IgD-negative memory B cell (primary cell): ENCODE data around the gene HPS5. TPM values are rescaled to one million over a fixed set of nuclear protein-coding genes. Genes with fewer than 3 reads are reported as not detected.
"Not testable (repeated sequence)": the region's sequence is repeated elsewhere in the genome, so short reads cannot be mapped to it uniquely, and the experiment has no call there.

Experiments
- H3K27ac Mint-ChIP-seq, 3 donors: one replicate each; pipeline ENCODE4 v1.8.0; 2020 to 2022; ENCODE audit warnings: mild to moderate bottlenecking in 3 of 3, mixed read lengths in 3 of 3, moderate library complexity in 1 of 3
- H3K27me3 Mint-ChIP-seq: one replicate; pipeline ENCODE4 v1.8.0; 2021; ENCODE audit warnings: mixed read lengths
- H3K36me3 Mint-ChIP-seq: one replicate; pipeline ENCODE4 v1.8.0; 2020; ENCODE audit warnings: mild to moderate bottlenecking, mixed read lengths
- H3K4me1 Mint-ChIP-seq, 3 donors: one replicate each; pipeline ENCODE4 v1.8.0; 2020 to 2022; ENCODE audit warnings: mixed read lengths in 3 of 3, mild to moderate bottlenecking in 1 of 3
- H3K4me3 Mint-ChIP-seq, 4 donors: one replicate each; pipeline ENCODE4 v1.8.0; 2020 to 2022; ENCODE audit warnings: mild to moderate bottlenecking in 4 of 4, mixed read lengths in 4 of 4, moderate library complexity in 3 of 4
- H3K9me3 Mint-ChIP-seq, 3 donors: one replicate each; pipeline ENCODE4 v1.8.0; 2020 to 2021; ENCODE audit warnings: mixed read lengths in 3 of 3, mild to moderate bottlenecking in 1 of 3
- polyA plus RNA-seq: library from polyadenylated mRNA; unstranded; fragments of 300-500 nt; fragmentation: Illumina TruSeq; gene quantifications from one replicate; pipeline ENCODE4 v1.2.3, GENCODE V29; 2021

Gene HPS5
- polyA plus RNA-seq, 1 donor from 2014 or later: 25.9 TPM

DNA sequence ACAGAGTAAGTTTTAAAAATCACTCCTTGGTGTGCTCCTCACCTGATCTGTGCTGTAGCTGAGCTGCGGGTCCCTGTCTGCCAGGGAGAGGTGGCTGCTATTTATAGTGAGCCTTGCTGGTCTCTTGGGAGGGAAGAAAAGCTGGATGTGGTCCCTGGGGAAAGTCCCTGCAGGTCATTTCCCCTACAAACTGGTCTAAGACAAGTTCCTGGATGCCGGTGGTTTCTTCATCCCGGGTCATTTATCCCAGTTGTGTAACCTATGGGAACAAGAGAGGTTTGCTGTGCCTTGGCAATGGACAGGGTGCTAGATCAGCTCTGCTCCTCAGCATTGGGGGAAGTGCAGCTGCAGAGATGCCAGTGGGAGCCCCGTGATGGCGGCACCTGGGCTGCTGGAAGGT is 73.4 kb downstream of the HPS5 start, which contains the start of gene SAA2:
TSS of gene SAA2 (minus strand) at position 108 of the 400 bp plus-strand sequence. CDS start 657 bp downstream, outside the sequence.
- Mint-ChIP-seq H3K27ac (no peak within 1 kb of the TSS), H3K4me3 (no peak within 1 kb of the TSS), H3K9me3 (no peaks in the 10 kb centered on the region), H3K4me1 (peaks cover 6 to 14% (median 6%) of the 10 kb centered on the region in 3 donors), H3K27me3 (no peaks in the 10 kb centered on the region), H3K36me3 (peaks cover 4% of the 10 kb centered on the region)

DNA sequence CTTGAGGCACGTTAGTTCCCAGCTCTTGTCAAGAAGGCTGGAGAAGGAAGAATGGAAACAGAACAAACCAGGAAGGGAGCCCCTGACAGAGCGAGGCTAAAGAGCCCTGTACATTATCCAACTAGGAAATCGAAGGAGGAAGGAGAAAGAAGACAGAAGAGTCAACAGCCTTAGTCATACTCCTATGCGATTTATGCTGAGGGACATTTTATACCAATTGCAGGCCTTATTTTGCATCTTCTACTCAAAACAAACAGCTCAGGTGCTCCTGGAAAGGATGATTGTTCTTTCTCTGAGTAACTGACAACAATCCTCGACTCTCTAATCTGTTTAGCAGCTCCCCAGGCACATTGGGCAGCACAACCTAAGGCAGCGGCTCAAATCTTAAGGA is 74.8 kb downstream of the HPS5 start:
- H3K27me3 Mint-ChIP-seq, H3K9me3 Mint-ChIP-seq, H3K36me3 Mint-ChIP-seq: not testable (repeated sequence)
- H3K4me3 Mint-ChIP-seq: peak overlapping the region; percentile 80 to 93 (median 89)
- peaks cover 6 to 14% (median 6%) of the 10 kb centered on the region in 3 donors for H3K4me1 Mint-ChIP-seq
- peak overlapping the region in 1 of 3 donors; percentile 89 for H3K27ac Mint-ChIP-seq

DNA sequence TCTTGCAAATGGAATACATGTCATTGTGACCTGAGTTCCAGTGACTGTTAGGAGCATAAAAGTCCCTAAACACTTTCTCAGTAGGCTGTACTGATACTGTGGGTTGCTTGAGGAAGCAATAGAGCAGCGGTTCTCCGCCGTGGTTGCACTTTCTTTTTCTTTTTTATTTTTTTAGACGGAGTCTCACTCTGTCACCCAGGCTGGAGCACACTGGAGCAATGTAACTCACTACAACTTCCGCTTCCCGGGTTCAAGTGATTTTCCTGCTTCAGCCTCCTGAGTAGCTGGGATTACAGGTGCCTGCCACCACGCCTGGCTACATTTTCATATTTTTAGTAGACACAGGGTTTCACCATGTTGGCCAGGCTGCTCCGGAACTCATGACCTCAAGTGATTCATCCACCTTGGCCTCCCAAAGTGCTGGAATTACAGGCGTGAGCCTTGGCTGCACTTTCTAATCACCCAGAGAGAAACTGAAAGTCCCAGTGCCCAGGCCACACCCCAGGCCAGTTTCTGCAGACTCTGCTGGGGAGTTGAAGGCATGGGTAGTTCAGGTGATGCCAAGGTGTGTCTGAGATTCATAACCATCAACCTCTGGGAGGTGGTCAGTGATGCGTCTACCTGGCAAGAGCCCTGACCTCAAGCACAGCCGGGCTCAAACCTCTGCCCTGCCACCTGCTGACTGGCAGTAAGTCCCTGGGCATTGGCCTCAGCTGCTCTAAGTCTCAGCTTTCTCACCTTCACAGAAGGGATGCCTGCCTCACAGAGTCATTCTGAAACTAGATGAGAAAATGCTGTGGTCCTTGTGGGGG is 75.4 kb downstream of the HPS5 start:
- Mint-ChIP-seq H3K4me1 (peaks cover 6 to 14% (median 6%) of the 10 kb centered on the region in 3 donors), H3K4me3 (peak overlapping the region; percentile 80 to 93 (median 90)), H3K27ac (peak overlapping the region; percentile 65 to 93 (median 89))
- not testable (repeated sequence) for H3K36me3 Mint-ChIP-seq, H3K27me3 Mint-ChIP-seq, H3K9me3 Mint-ChIP-seq

DNA sequence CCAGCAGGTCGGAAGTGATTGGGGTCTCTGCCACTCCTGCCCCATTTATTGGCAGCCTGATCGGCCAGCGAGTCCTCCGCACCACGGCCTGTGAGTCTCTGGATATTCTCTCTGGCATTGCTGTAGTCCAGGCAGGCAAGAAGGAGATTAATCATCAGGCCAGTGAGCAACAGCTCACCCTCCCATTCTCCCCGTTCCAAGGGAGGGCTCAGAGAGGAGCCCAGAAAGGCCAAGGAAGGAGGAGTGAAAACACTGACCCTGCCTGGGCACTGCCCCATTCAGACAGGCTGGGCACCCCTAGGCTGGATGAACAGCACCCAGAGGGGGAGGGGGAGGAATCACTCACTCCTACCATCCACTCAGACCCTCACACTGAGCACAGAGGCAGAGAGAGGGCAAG is 76.5 kb downstream of the HPS5 start:
- H3K27ac Mint-ChIP-seq: no peak overlapping the region
- no peak overlapping the region for H3K4me3 Mint-ChIP-seq
- H3K27me3 Mint-ChIP-seq: peaks cover 2% of the 10 kb centered on the region
- H3K4me1 Mint-ChIP-seq: peaks cover 6 to 14% (median 6%) of the 10 kb centered on the region in 3 donors
- H3K36me3 Mint-ChIP-seq: peaks cover 4% of the 10 kb centered on the region
- H3K9me3 Mint-ChIP-seq: no peaks in the 10 kb centered on the region

DNA sequence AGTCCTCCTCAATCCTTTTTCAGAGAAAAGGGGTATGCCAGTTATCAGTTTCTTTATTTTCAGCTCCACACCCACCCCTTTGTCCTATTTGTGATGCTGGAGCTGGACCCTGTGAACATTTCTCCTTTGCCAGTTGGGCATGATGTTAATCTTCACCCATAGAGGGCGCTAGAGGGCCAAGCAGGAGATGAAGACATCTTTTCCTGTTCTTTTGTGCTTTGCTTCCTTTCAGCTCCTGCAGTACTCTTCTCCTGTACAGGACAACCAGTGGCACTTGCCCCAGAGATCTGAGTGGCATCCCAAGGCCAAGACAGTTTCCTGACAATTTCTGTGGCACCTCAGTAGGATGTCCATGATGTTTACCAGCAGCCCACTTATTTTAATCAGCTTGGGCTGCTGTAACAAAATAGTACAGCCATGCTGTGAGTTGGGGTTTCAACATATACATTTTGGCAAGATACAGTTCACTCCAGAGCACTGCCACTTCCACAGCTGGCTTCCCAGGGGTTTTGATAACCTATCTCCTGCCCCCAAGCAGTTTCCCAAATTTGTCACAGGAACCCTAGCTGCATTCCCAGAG is 78.1 kb downstream of the HPS5 start:
- H3K9me3 Mint-ChIP-seq: no peaks in the 10 kb centered on the region
- peaks cover 8% of the 10 kb centered on the region for H3K36me3 Mint-ChIP-seq
- peaks cover 6 to 14% (median 6%) of the 10 kb centered on the region in 3 donors for H3K4me1 Mint-ChIP-seq
- H3K4me3 Mint-ChIP-seq: no peak overlapping the region
- H3K27ac Mint-ChIP-seq: peak overlapping the region in 2 of 3 donors; percentile 21 to 47
- H3K27me3 Mint-ChIP-seq: peaks cover 6% of the 10 kb centered on the region

DNA sequence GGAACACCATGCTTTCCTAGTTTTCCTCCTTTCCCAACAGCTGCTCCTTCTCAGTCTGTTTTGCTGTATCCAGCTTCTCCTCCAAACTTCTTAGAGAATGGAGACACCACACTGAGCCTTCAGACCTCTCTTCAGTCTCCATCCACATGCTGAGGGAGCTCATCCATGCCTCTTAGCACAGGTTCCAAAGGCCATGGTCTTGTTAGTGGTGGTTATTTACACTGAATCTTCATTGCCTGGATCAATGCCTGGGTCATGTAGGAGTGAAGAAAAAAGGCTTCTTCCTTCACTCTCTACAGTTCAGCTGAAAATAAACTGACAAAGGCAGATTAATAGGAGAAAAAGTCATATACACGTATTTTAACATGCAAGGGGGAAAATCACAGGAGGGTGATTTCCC is 82.3 kb downstream of the HPS5 start:
- peaks cover 0 to 5% (median 0%) of the 10 kb centered on the region in 3 donors for H3K4me1 Mint-ChIP-seq
- no peak overlapping the region for H3K4me3 Mint-ChIP-seq
- peaks cover 7% of the 10 kb centered on the region for H3K36me3 Mint-ChIP-seq
- no peak overlapping the region for H3K27ac Mint-ChIP-seq
- H3K27me3 Mint-ChIP-seq: peaks cover 16% of the 10 kb centered on the region
- no peaks in the 10 kb centered on the region for H3K9me3 Mint-ChIP-seq

DNA sequence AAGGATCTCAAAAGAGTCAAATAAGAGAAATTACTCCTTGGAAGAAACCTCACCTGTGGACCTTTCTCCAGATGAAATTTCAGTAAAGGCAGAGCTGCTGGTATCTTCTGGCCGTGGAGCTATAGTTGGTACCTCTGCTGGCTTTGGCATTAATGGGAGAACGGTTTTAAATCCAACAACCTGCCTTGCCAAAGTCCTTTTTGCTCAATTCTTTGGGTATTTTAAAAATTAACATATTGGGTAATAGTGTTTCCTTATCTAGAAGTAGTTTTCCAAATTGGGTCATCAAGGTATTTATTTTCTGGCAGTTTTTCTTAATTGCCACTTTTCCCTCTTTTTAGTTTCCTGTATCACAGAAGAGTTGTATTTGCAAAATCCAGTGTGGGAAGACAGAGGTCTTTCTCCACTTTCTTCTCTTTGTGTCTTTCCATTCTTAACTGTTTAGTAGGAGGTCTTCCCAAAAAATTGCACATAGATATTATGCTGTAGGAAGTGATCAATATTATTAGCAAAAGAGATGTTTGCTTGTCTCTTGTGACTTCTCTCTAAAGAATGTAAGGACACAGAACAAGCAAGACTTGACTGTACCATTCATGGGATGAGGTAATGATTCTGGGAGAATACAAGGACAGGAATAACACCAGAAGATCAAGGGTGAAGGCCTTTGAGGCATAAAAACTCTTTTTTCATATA is 85.1 kb downstream of the HPS5 start, which contains the start of gene SAA4:
TSS of gene SAA4 (minus strand) at position 139 of the 693 bp plus-strand sequence. CDS start 876 bp downstream, outside the sequence.
- no peak within 1 kb of the TSS for H3K4me3 Mint-ChIP-seq
- H3K9me3 Mint-ChIP-seq: no peaks in the 10 kb centered on the region
- H3K36me3 Mint-ChIP-seq: peaks cover 5% of the 10 kb centered on the region
- no peak within 1 kb of the TSS for H3K27ac Mint-ChIP-seq
- peaks cover 16% of the 10 kb centered on the region for H3K27me3 Mint-ChIP-seq
- H3K4me1 Mint-ChIP-seq: no peaks in the 10 kb centered on the region

DNA sequence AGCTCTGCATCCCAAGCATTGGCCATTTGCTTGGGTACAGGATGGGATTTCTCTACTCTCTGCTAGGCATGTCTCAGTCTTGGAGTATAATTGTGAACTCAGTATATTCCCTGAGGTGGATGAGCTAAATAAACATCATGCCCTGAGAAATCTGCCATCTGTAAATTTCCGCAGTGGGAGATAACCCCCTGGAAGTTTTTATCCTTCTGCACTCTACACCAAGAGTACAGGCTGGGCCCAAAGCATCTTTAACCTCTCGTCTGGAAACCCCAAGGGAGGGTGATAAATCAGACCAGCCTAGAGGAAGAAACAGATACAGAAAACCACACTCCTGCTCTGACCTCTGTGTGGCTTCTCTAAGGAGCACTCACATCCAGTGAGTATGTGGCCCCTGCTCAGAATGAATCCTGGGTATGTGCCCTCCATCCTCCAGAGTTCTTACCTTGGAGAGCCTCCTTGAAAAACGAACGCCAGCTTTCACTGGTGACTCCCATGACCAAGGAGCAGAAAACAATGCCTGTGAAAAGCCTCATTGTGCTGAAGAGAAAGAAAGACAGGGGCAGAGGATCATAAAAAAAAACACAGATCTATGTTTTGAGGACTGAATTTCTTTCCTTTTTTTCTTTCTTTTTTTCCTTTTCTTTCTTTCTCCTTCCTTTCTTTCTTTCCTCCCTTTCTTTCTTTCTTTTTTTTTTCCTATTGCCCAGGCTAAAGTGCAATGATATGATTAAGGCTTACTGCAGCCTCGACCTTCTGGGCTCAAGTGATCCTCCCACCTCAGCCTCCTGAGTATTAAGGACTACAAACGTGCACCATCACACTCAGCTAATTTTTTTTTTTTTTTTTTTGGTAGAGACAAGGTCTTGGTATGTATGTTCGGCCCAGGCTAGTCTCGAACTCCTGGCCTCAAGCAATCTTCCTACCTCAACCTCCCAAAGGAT is 86.3 kb downstream of the HPS5 start:
- Mint-ChIP-seq H3K4me1 (no peaks in the 10 kb centered on the region), H3K36me3 (peaks cover 5% of the 10 kb centered on the region), H3K9me3 (no peaks in the 10 kb centered on the region), H3K27me3 (peaks cover 14% of the 10 kb centered on the region), H3K27ac (no peak overlapping the region), H3K4me3 (no peak overlapping the region)

DNA sequence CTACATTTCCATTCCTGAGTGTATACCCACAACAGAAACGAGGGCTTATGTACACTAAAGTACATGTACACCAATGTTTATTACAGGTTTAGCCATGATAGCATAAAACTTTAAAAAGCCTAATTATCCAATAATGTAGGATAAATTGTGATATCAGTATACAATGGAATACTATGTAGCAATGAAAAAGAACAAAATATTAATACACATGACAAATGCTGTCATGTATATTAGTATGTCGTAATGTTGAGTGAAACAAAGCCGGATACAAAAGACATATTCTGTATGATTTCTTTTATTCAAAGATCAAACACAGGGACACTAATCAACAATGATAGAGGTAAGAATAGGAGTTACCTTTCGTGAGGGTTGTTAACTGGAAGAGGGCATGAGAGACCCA is 88.0 kb downstream of the HPS5 start:
- Mint-ChIP-seq H3K9me3 (peaks cover 0 to 5% (median 1%) of the 10 kb centered on the region in 3 donors), H3K4me1 (peaks cover 7 to 8% (median 7%) of the 10 kb centered on the region in 3 donors), H3K4me3 (no peak overlapping the region), H3K27ac (no peak overlapping the region), H3K27me3 (peaks cover 10% of the 10 kb centered on the region), H3K36me3 (no peaks in the 10 kb centered on the region)

DNA sequence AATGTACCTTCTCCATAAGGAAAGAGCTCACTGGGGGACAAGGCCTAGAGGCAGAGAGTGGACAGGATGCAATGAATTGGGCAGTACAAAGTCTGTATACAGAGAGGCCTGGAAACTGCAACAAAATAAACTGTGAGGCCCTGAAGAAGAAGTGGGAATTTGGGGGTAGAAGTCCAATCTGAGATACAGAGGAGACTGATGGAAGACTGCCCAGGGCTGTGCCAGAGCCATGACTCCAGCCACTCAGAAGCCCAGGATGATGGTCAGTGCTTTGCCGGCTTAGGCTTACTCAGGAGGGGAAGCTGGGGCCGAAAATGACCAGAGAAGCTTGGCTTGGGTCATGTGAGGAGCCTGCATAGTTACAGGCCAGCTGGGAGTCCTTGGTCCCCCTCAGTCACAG is 91.1 kb downstream of the HPS5 start:
- no peak overlapping the region for H3K27ac Mint-ChIP-seq
- peaks cover 5% of the 10 kb centered on the region for H3K36me3 Mint-ChIP-seq
- H3K4me3 Mint-ChIP-seq: no peak overlapping the region
- no peaks in the 10 kb centered on the region for H3K27me3 Mint-ChIP-seq
- peaks cover 0 to 7% (median 3%) of the 10 kb centered on the region in 3 donors for H3K9me3 Mint-ChIP-seq
- H3K4me1 Mint-ChIP-seq: peaks cover 11 to 13% (median 12%) of the 10 kb centered on the region in 3 donors

DNA sequence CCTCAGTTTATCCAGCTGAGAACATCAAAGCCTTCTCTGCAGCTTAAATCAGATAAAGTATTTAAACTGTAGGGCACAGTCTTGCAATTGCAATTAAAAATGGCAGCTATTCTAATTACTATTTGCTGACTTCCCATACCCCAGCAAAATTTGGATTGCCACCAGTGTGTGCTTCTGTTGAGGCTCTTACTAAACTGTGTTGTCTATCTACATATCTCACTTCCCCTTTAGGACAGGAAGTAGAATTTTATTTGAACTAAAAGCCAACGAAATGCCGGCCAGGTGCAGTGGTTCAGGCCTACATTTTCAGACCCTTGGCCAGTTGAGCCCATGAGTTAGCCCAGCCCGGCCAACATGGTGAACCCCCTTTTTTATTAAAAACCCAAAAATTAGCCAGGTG is 92.4 kb downstream of the HPS5 start:
- peaks cover 11 to 13% (median 12%) of the 10 kb centered on the region in 3 donors for H3K4me1 Mint-ChIP-seq
- peaks cover 0 to 7% (median 3%) of the 10 kb centered on the region in 3 donors for H3K9me3 Mint-ChIP-seq
- peaks cover 5% of the 10 kb centered on the region for H3K36me3 Mint-ChIP-seq
- H3K27me3 Mint-ChIP-seq: no peaks in the 10 kb centered on the region
- peak overlapping the region in 1 of 3 donors; percentile 16 for H3K27ac Mint-ChIP-seq
- H3K4me3 Mint-ChIP-seq: peak overlapping the region in 3 of 4 donors; percentile 44 to 70 (median 67)
